ENCODE data around the gene NRL. TPM values are rescaled to one million over a fixed set of nuclear protein-coding genes. Genes with fewer than 3 reads are reported as not detected.

Gene NRL
- total and polyA plus RNA-seq, 2 donors (not counting 3 experiments of a cell fraction or from before 2014, with no cell fraction given): 0.71 to 1.1 TPM

- TSS peak; percentile 45 for BruUV-seq (replicated peaks)
- CTCF ChIA-PET: interaction anchor here (1.0 to 7.8 kb wide), 6 partner anchors 12 to 149 kb away, joined by 6 to 63 read pairs (median 14); partner anchors contain the start of genes IRF9 and PSME1
- peaks cover 16% of the 10 kb centered on the region for H3K4me1 ChIP-seq (ENCODE audit: control insufficient read depth, extremely low read depth, insufficient read depth, low read length)
These were observed 33.1 kb upstream of the NRL start for GRCh38 chr14:24147761-24148428.

More at GRCh38 chr14:24147761-24148428, 33.1 kb upstream of the NRL start:
- DNase-seq (ENCODE audit: low read depth, low spot score): no peak
- dilution Hi-C loops (cut with MboI; ENCODE audit: extremely low pct_ligation_motif_present, low sequenced_read_pairs): no loop called here
- H4K20me1 ChIP-seq (replicated peaks; ENCODE audit: control insufficient read depth, extremely low read depth, insufficient read depth, low read length): no peaks in the 10 kb centered on the region
- intact Hi-C loops (cut with micrococcal nuclease): loop anchor here (1.0 to 5.0 kb wide), 7 partner anchors 12 to 284 kb away; partner anchors contain the start of genes CHMP4A, DHRS1, IPO4 and IRF9
- peak overlapping the region; percentile 68 for H2AFZ ChIP-seq (ENCODE audit: low read depth, low read length)
- H3K79me2 ChIP-seq (ENCODE audit: control insufficient read depth, insufficient read depth, low read length): peaks cover 25% of the 10 kb centered on the region
- no peaks in the 10 kb centered on the region for H3K9me1 ChIP-seq (replicated peaks; ENCODE audit: control insufficient read depth, extremely low read depth, insufficient read depth, low read length)
- peak overlapping the region; percentile 59 to 83 (median 76) for H3K4me3 ChIP-seq (replicated peaks in 1 of 3; ENCODE audit: insufficient read depth in 1 of 3, low read depth in 1 of 3, low read length in 3 of 3)
- H3K9ac ChIP-seq (replicated peaks; ENCODE audit: extremely low read depth, insufficient read depth, low read length): peak overlapping the region; percentile 43
- POLR2A ChIA-PET: interaction anchor here (2.0 kb wide), 1 partner anchor 12 kb away, joined by 8 read pairs; the partner anchor contains the start of gene PSME1
- peaks cover 2 to 25% of the 10 kb centered on the region in 2 experiments for H3K36me3 ChIP-seq (ENCODE audit: control insufficient read depth in 2 of 2, extremely low read depth in 1 of 2, insufficient read depth in 2 of 2, low read length in 2 of 2)
- FAIRE-seq: no peak
- no peaks in the 10 kb centered on the region for H3K27me3 ChIP-seq (ENCODE audit: control insufficient read depth in 2 of 2, insufficient read depth in 2 of 2, low read length in 2 of 2)
- H3K27ac ChIP-seq (ENCODE audit: insufficient read depth, low read depth, low read length): no peak overlapping the region
- TF ChIP-seq GATA2 (IDR thresholded peaks at IDR 0.05; ENCODE audit: insufficient read depth, insufficient read length, low read depth, low read length) (no peak), MYC (IDR thresholded peaks at IDR 0.05; ENCODE audit: low read depth, low read length) (no peak), EZH2 (IDR thresholded peaks at IDR 0.05; ENCODE audit: borderline replicate concordance, low read depth, low read length, severe bottlenecking) (no peak), CTCF (IDR thresholded peaks at IDR 0.05; ENCODE audit: extremely low read depth in 1 of 2, insufficient read depth in 1 of 2, low read depth in 1 of 2, low read length in 2 of 2) (no peak), MAX (IDR thresholded peaks at IDR 0.05; ENCODE audit: insufficient read depth, insufficient read length) (no peak), POLR2AphosphoS5 (IDR thresholded peaks at IDR 0.05; ENCODE audit: insufficient read depth, low read depth, low read length) (no peak), JUN (IDR thresholded peaks at IDR 0.05; ENCODE audit: borderline replicate concordance, insufficient read depth, insufficient read length, low read depth) (no peak), FOS (IDR thresholded peaks at IDR 0.05; ENCODE audit: borderline replicate concordance, insufficient read depth, low read length) (no peak), POLR2A (IDR thresholded peaks at IDR 0.05; ENCODE audit: low read depth, low read length) (no peak)
- peak overlapping the region; percentile 70 for H3K4me2 ChIP-seq (ENCODE audit: insufficient read depth, low read length)
- H3K9me3 ChIP-seq (replicated peaks; ENCODE audit: control insufficient read depth, insufficient read depth, low read length): no peaks in the 10 kb centered on the region

Measured in endothelial cell of umbilical vein (primary cell).